Mesothelial cell of epicardium (in vitro differentiated cells): ENCODE data around the gene AHNAK. TPM values are rescaled to one million over a fixed set of nuclear protein-coding genes. Genes with fewer than 3 reads are reported as not detected.
A peak's percentile ranks its signal among the peaks of the same experiment; 100 is the strongest.

Experiments used
- DNase-seq, 2 experiments: peaks; one replicate each; pipeline ENCODE4 v3.0.0; 2021; ENCODE audit warnings: low spot score in 2 of 2; ENCODE audit not compliant: unreplicated experiment in 2 of 2
- H3K27ac Mint-ChIP-seq: 2 replicates; pipeline ENCODE4 v1.8.0; 2021; ENCODE audit warnings: mixed read lengths
- H3K27me3 Mint-ChIP-seq: 2 replicates; pipeline ENCODE4 v1.8.0; 2021; ENCODE audit warnings: low read depth, mixed read lengths
- H3K36me3 Mint-ChIP-seq: 2 replicates; pipeline ENCODE4 v1.8.0; 2021; ENCODE audit warnings: mixed read lengths
- H3K4me1 Mint-ChIP-seq: 2 replicates; pipeline ENCODE4 v1.8.0; 2021; ENCODE audit warnings: mixed read lengths
- H3K4me3 Mint-ChIP-seq: 2 replicates; pipeline ENCODE4 v1.8.0; 2021; ENCODE audit warnings: mild to moderate bottlenecking, moderate library complexity, mixed read lengths
- H3K9me3 Mint-ChIP-seq: 2 replicates; pipeline ENCODE4 v1.8.0; 2021; ENCODE audit warnings: mixed read lengths
- CTCF ChIP-seq: fragments of 200-600 bp; sonication (generic); IDR thresholded peaks from one replicate; pipeline ENCODE4 v1.5.0; 2021; ENCODE audit warnings: antibody characterized with exemption; ENCODE audit not compliant: unreplicated experiment
- total RNA-seq: library from RNA; stranded (reverse); gene quantifications from 3 replicates; pipeline ENCODE4 v1.2.1, GENCODE V29; 2021

Gene AHNAK
- total RNA-seq, 1 donor from 2014 or later = 481 TPM

DNA sequence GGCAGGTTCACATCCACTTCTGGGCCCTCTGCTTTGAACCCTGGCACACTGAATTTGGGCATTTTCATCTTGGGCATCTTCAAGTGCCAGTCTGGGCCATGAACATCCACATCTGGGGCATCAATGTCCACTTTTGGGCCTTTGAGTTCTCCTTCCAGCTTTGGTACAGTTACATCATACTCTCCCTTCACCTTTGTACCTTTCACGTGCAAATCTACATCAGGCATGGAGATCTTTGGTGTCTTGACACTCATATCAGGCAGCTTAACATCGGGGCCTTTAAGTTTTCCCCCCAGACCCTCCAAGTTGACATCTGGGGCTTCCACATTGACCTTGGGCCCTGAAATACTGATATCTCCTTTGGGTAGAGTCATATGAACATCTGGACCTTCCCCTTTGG, 14.5 kb downstream of the AHNAK start:
- Mint-ChIP-seq H3K4me1 (no peaks in the 10 kb centered on the region), H3K27me3 (no peaks in the 10 kb centered on the region), H3K9me3 (peaks cover 54% of the 10 kb centered on the region), H3K4me3 (no peak overlapping the region), H3K36me3 (peaks cover 84% of the 10 kb centered on the region), H3K27ac (no peak overlapping the region)
- DNase-seq = no peak
- no peak for TF ChIP-seq CTCF

- peaks cover 3% of the 10 kb centered on the region for H3K9me3 Mint-ChIP-seq
- peaks cover 51% of the 10 kb centered on the region for H3K36me3 Mint-ChIP-seq
- no peak overlapping the region for H3K27ac Mint-ChIP-seq
- TF ChIP-seq CTCF = no peak
- no peak for DNase-seq
- H3K4me1 Mint-ChIP-seq = no peaks in the 10 kb centered on the region
- H3K4me3 Mint-ChIP-seq = no peak overlapping the region
- no peaks in the 10 kb centered on the region for H3K27me3 Mint-ChIP-seq
Measured at GRCh38 chr11:62516736-62517371, 29.8 kb downstream of the AHNAK start.

- Mint-ChIP-seq H3K4me1 (no peaks in the 10 kb centered on the region), H3K9me3 (no peaks in the 10 kb centered on the region), H3K4me3 (no peak overlapping the region), H3K27me3 (no peaks in the 10 kb centered on the region), H3K27ac (no peak overlapping the region), H3K36me3 (peaks cover 25% of the 10 kb centered on the region)
- no peak for DNase-seq
- no peak for TF ChIP-seq CTCF
Measured at GRCh38 chr11:62514151-62514550, 32.5 kb downstream of the AHNAK start.

GRCh38 chr11:62513626-62514025, 33.0 kb downstream of the AHNAK start:
- H3K27ac Mint-ChIP-seq = no peak overlapping the region
- H3K36me3 Mint-ChIP-seq = peaks cover 21% of the 10 kb centered on the region
- no peak overlapping the region for H3K4me3 Mint-ChIP-seq
- no peaks in the 10 kb centered on the region for H3K27me3 Mint-ChIP-seq
- no peaks in the 10 kb centered on the region for H3K9me3 Mint-ChIP-seq
- TF ChIP-seq CTCF = no peak
- H3K4me1 Mint-ChIP-seq = peaks cover 4% of the 10 kb centered on the region
- DNase-seq = no peak

DNA sequence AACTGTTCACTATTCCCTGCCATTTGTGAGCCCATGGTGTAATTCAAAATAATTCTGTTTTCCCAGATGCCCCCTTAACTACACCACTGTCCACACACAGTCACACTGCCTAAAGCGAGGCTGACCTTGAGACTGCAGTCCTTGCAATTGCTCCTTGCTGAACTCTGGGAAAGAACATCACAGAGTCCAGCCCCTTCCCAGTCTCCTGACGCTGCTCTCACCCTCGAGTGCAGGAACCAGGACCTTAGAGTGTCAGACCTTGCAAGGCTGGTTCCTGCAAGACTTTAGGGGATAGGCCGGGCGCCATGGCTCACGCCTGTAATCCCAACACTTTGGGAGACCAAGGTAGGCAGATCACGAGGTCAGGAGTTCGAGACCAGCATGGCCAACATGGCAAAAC, 33.6 kb downstream of the AHNAK start:
- TF ChIP-seq CTCF = no peak
- Mint-ChIP-seq H3K27me3 (no peaks in the 10 kb centered on the region), H3K4me3 (no peak overlapping the region), H3K9me3 (no peaks in the 10 kb centered on the region), H3K4me1 (peaks cover 9% of the 10 kb centered on the region), H3K27ac (peak overlapping the region; percentile 33), H3K36me3 (peaks cover 15% of the 10 kb centered on the region)
- no peak for DNase-seq
